A673 (cell line): ENCODE measurements around the gene ASTL. TPM values are rescaled to one million over a fixed set of nuclear protein-coding genes. Genes with fewer than 3 reads are reported as not detected.

Source experiments
- BruUV-seq: library from RNA; stranded (reverse); fragments of 400-500 nt; replicated peaks from 2 replicates; lab custom pipeline; 2021; lab: Mats Ljungman, UMichigan
- CTCF ChIA-PET: fragments of 300-600 bp; sonication (Branson Sonifier 250); formaldehyde crosslinking; loops from one replicate; lab custom pipeline; 2022; ENCODE audit warnings: antibody characterized with exemption; lab: Charles Lee
- POLR2A ChIA-PET: fragments of 300-600 bp; sonication (Branson Sonifier 250); formaldehyde crosslinking; loops from one replicate; lab custom pipeline; 2022; ENCODE audit warnings: antibody characterized with exemption; ENCODE audit not compliant: low non-redundant PET; lab: Charles Lee
- DNase-seq: peaks from one replicate; pipeline ENCODE4 v3.0.0-alpha.2; 2015; ENCODE audit warnings: low spot score
- H3K27ac ChIP-seq: fragments of 200-600 bp; sonication (generic); 2 replicates; pipeline ENCODE4 v1.5.1; 2016; ENCODE audit warnings: mixed run types, low read depth, mild to moderate bottlenecking, mixed read lengths, antibody characterized with exemption, low read length; ENCODE audit not compliant: poor library complexity, severe bottlenecking
- H3K27me3 ChIP-seq: fragments of 200-600 bp; sonication (generic); replicated peaks from 2 replicates; pipeline ENCODE4 v1.6.1; 2017; ENCODE audit warnings: mixed run types, low read depth, mild to moderate bottlenecking, mixed read lengths, antibody characterized with exemption, low read length; ENCODE audit not compliant: insufficient read depth, poor library complexity
- H3K36me3 ChIP-seq: fragments of 200-600 bp; sonication (generic); 2 replicates; pipeline ENCODE4 v1.6.1; 2016; ENCODE audit warnings: mixed run types, mild to moderate bottlenecking, mixed read lengths, antibody characterized with exemption, low read length; ENCODE audit not compliant: insufficient read depth, poor library complexity, severe bottlenecking
- H3K4me1 ChIP-seq: fragments of 200-600 bp; sonication (generic); 2 replicates; pipeline ENCODE4 v1.6.1; 2017; ENCODE audit warnings: mixed run types, mild to moderate bottlenecking, mixed read lengths, antibody characterized with exemption, low read length; ENCODE audit not compliant: insufficient read depth, poor library complexity, severe bottlenecking
- H3K4me3 ChIP-seq: fragments of 200-600 bp; sonication (generic); 2 replicates; pipeline ENCODE4 v1.5.1; 2016; ENCODE audit warnings: low read depth, mixed run types, mild to moderate bottlenecking, mixed read lengths, low read length; ENCODE audit not compliant: poor library complexity, severe bottlenecking
- H3K9me3 ChIP-seq: fragments of 200-600 bp; sonication (generic); 2 replicates; pipeline ENCODE4 v1.6.1; 2016; ENCODE audit warnings: mixed run types, low read depth, mild to moderate bottlenecking, mixed read lengths, antibody characterized with exemption, low read length; ENCODE audit not compliant: poor library complexity, severe bottlenecking
- CTCF ChIP-seq: fragments of 300-800, 200-600 bp; sonication (generic); conservative IDR thresholded peaks from 2 replicates; pipeline ENCODE4 v1.5.1; 2017; ENCODE audit warnings: low read depth, mild to moderate bottlenecking, antibody characterized with exemption, low read length, moderate library complexity, mixed read lengths
- EZH2 ChIP-seq: fragments of 200-600 bp; sonication (generic); IDR thresholded peaks from 2 replicates; pipeline ENCODE4 v1.6.1; 2017; ENCODE audit warnings: borderline replicate concordance, low read depth, mild to moderate bottlenecking, mixed read lengths, antibody characterized with exemption, low read length; ENCODE audit not compliant: poor library complexity, severe bottlenecking
- intact Hi-C: fragments of 100-400 bp; cut with micrococcal nuclease; formaldehyde crosslinking; loops from one replicate; pipeline ENCODE4 v1.10.0; 2022; ENCODE audit not compliant: unreplicated experiment
- total RNA-seq: library from RNA; stranded (reverse); gene quantifications from 2 replicates; pipeline ENCODE4 v1.2.3, GENCODE V29; 2021

The ASTL gene
- total RNA-seq, 1 experiment from 2014 or later = not detected

- peaks cover 48% of the 10 kb centered on the region for H3K36me3 ChIP-seq
- no peaks in the 10 kb centered on the region for H3K4me1 ChIP-seq
- BruUV-seq = TSS peak; percentile 55
- no peak overlapping the region for H3K4me3 ChIP-seq
- intact Hi-C loops = no loop called here
- ChIA-PET POLR2A (no interaction called here), CTCF (no interaction called here)
- no peak for DNase-seq
- H3K9me3 ChIP-seq = no peaks in the 10 kb centered on the region
- H3K27ac ChIP-seq = no peak overlapping the region
- no peaks in the 10 kb centered on the region for H3K27me3 ChIP-seq
- no peak for TF ChIP-seq EZH2
- no peak for TF ChIP-seq CTCF
Observed at GRCh38 chr2:96184989-96185388, 46.7 kb upstream of the ASTL start.

DNA sequence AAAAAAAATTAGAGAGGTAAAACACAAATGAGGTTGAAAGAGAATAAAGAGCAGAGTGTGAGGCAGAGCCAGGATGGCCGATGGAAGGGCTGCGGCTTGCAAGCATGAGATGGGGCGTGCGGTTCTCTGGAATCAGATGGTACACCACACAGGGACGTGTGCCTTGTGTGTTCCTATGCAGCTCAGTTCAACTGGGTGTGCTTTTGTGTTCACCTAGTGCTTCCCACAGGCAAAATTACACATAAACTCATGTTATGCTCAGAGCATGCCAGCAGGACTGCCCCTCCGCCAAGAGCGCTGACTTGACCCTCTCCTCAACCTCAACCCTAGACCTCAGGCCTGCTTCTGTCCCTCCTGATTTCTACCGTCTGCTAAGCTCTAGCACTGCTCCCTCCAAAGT, 45.9 kb upstream of the ASTL start:
- no TSS peak for BruUV-seq
- POLR2A ChIA-PET = no interaction called here
- Histone ChIP-seq H3K4me3 (no peak overlapping the region), H3K9me3 (no peaks in the 10 kb centered on the region), H3K36me3 (peaks cover 40% of the 10 kb centered on the region), H3K27ac (no peak overlapping the region), H3K4me1 (no peaks in the 10 kb centered on the region), H3K27me3 (no peaks in the 10 kb centered on the region)
- CTCF ChIA-PET = no interaction called here
- TF ChIP-seq CTCF = no peak
- DNase-seq = no peak
- intact Hi-C loops = no loop called here

- Histone ChIP-seq H3K27me3 (no peaks in the 10 kb centered on the region), H3K4me1 (no peaks in the 10 kb centered on the region), H3K4me3 (no peak overlapping the region), H3K27ac (no peak overlapping the region), H3K9me3 (no peaks in the 10 kb centered on the region), H3K36me3 (peaks cover 23% of the 10 kb centered on the region)
- TF ChIP-seq EZH2 (no peak), CTCF (no peak)
- ChIA-PET CTCF (no interaction called here), POLR2A (no interaction called here)
- DNase-seq = no peak
- BruUV-seq = no TSS peak
- intact Hi-C loops = no loop called here
Observed at GRCh38 chr2:96181529-96181928, 43.2 kb upstream of the ASTL start.
